HEK293T (cell line): ENCODE results near the gene MAML2.

Experiments
- CTCF ChIA-PET: fragments of 350-600 bp; formaldehyde crosslinking; extraction: SDS; loops from one replicate; lab custom pipeline; 2021; ENCODE audit warnings: antibody characterized with exemption, inconsistent platforms; lab: Yijun Ruan, JAX
- POLR2A ChIA-PET: fragments of 350-600 bp; formaldehyde crosslinking; extraction: SDS; loops from one replicate; lab custom pipeline; 2020; ENCODE audit warnings: antibody characterized with exemption, inconsistent platforms; lab: Yijun Ruan, JAX
- DNase-seq: peaks from one replicate; pipeline ENCODE4 v3.0.0; 2012; ENCODE audit warnings: mixed read lengths; ENCODE audit errors: extremely low spot score
- ARNT ChIP-seq: fragments of 450-650 bp; IDR thresholded peaks from 2 replicates; pipeline ENCODE4 v1.6.1; 2017; ENCODE audit warnings: mild to moderate bottlenecking
- BHLHE40 ChIP-seq: fragments of 450-650 bp; IDR thresholded peaks from 2 replicates; pipeline ENCODE4 v1.6.1; 2016; ENCODE audit warnings: mild to moderate bottlenecking, moderate library complexity, borderline replicate concordance
- CTBP1 ChIP-seq: fragments of 450-650 bp; IDR thresholded peaks from 2 replicates; pipeline ENCODE4 v1.6.1; 2016; ENCODE audit warnings: borderline replicate concordance
- ELF4 ChIP-seq: fragments of 450-650 bp; IDR thresholded peaks from 2 replicates; pipeline ENCODE4 v1.6.1; 2017; ENCODE audit warnings: antibody characterized with exemption
- FOXA1 ChIP-seq: fragments of 450-650 bp; IDR thresholded peaks from 2 replicates; pipeline ENCODE4 v1.6.1; 2016; ENCODE audit warnings: mild to moderate bottlenecking
- FOXK2 ChIP-seq: fragments of 450-650 bp; IDR thresholded peaks from 2 replicates; pipeline ENCODE4 v1.6.1; 2016; ENCODE audit warnings: mild to moderate bottlenecking
- FOXM1 ChIP-seq: fragments of 450-650 bp; IDR thresholded peaks from 2 replicates; pipeline ENCODE4 v1.6.1; 2017; ENCODE audit warnings: mild to moderate bottlenecking, borderline replicate concordance
- HDGF ChIP-seq: fragments of 450-650 bp; IDR thresholded peaks from 2 replicates; pipeline ENCODE4 v1.6.1; 2017; ENCODE audit warnings: antibody characterized with exemption, borderline replicate concordance
- L3MBTL2 ChIP-seq: fragments of 450-650 bp; conservative IDR thresholded peaks from 2 replicates; pipeline ENCODE4 v1.6.1; 2016; ENCODE audit warnings: mild to moderate bottlenecking
- LEF1 ChIP-seq: fragments of 450-650 bp; IDR thresholded peaks from 2 replicates; pipeline ENCODE4 v1.6.1; 2017; ENCODE audit warnings: mild to moderate bottlenecking, borderline replicate concordance
- NFRKB ChIP-seq: fragments of 450-650 bp; IDR thresholded peaks from 2 replicates; pipeline ENCODE4 v1.6.1; 2016; ENCODE audit warnings: mild to moderate bottlenecking, moderate library complexity
- PKNOX1 ChIP-seq: fragments of 450-650 bp; IDR thresholded peaks from 2 replicates; pipeline ENCODE4 v1.6.1; 2016
- SP1 ChIP-seq: fragments of 450-650 bp; IDR thresholded peaks from 2 replicates; pipeline ENCODE4 v1.6.1; 2017
- SUZ12 ChIP-seq: fragments of 450-650 bp; IDR thresholded peaks from 2 replicates; pipeline ENCODE4 v1.6.1; 2016; ENCODE audit warnings: mild to moderate bottlenecking
- TARDBP ChIP-seq: fragments of 450-650 bp; IDR thresholded peaks from 2 replicates; pipeline ENCODE4 v1.6.1; 2016
- ZNF384 ChIP-seq: fragments of 450-650 bp; IDR thresholded peaks from 2 replicates; pipeline ENCODE4 v1.6.1; 2016

MAML2 gene

GRCh38 chr11:96279896-96280290, 63.1 kb downstream of the MAML2 start:
- CTCF ChIA-PET = interaction anchor here (1.9 kb wide), 1 partner anchor 63 kb away, joined by 8 read pairs; the partner anchor contains the start of gene MAML2
- TF ChIP-seq SP1 (no peak), CTBP1 (no peak), FOXA1 (no peak), L3MBTL2 (no peak), NFRKB (no peak), BHLHE40 (no peak), PKNOX1 (no peak), SUZ12 (no peak), LEF1 (no peak), HDGF (no peak), ELF4 (no peak), ARNT (no peak), FOXM1 (no peak), TARDBP (no peak), ZNF384 (no peak), FOXK2 (no peak)
- POLR2A ChIA-PET = interaction anchor here (1.4 kb wide), 1 partner anchor 37 kb away, joined by 5 read pairs; no protein-coding TSS in a partner anchor
- no peak for DNase-seq

GRCh38 chr11:96279018-96279895, 63.7 kb downstream of the MAML2 start:
- POLR2A ChIA-PET = interaction anchor here (0.6 to 1.4 kb wide), 2 partner anchors 36 to 44 kb away, joined by 3 to 5 read pairs; no protein-coding TSS in a partner anchor
- no peak for DNase-seq
- CTCF ChIA-PET = interaction anchor here (1.0 to 1.9 kb wide), 2 partner anchors 63 to 64 kb away, joined by 3 to 8 read pairs; partner anchors contain the start of gene MAML2
- TF ChIP-seq PKNOX1 = peak; percentile 76
- no peak for TF ChIP-seq NFRKB

DNA sequence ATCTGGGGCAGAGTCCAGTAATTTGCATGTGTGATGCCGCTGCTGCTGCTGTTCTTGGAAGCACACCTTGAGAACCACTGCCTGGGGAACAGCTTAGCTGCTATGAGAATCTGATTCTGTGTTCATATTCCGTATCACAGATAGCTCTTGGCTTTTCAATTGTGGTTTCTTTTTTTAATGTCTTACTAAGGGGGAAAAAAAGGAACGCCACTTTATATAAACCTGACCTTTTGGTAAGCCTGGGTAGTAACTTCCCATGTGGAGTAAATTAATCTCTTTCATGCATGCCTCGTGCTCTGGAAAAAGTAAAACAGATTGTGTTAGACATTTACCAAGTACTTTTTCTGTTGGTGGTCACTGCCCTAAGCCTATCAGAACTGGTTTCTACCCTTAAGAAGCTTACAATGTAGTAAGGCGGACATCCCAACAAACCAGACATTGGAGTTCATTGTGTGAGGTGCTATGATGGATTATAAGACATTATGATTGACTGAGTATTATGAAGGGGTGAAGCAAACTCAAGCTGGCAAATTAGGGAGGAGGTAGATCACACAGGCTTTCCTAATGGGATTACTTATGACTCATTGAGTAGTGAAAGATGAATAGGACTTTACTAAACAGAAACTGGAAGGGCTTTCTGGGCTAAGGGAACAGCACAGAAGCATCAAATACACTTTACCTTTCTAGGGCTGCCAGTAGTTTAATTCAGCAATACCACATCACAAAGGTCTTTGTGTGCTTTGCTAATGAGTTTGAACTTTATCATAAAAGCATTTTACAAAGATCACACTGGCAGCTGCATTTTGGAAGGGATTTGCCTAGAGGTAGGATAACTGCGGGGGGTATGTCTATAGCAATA, 64.7 kb downstream of the MAML2 start:
- TF ChIP-seq PKNOX1 = peak; percentile 57
- no peak for TF ChIP-seq ZNF384
- ChIA-PET POLR2A (interaction anchor here (1.0 to 1.4 kb wide), 2 partner anchors 35 to 60 kb away, joined by 3 to 5 read pairs; no protein-coding TSS in a partner anchor), CTCF (interaction anchor here (0.6 to 1.0 kb wide), 3 partner anchors 12 to 229 kb away, joined by 3 read pairs; partner anchors contain the start of gene MAML2)
- DNase-seq = no peak

- TF ChIP-seq HDGF = no peak
- no peak for TF ChIP-seq PKNOX1
- no peak for TF ChIP-seq ARNT
- TF ChIP-seq LEF1 = no peak
- no peak for TF ChIP-seq ZNF384
- TF ChIP-seq TARDBP = no peak
- no peak for TF ChIP-seq FOXK2
- TF ChIP-seq L3MBTL2 = no peak
- no peak for TF ChIP-seq BHLHE40
- no peak for TF ChIP-seq FOXM1
- no peak for TF ChIP-seq FOXA1
- no peak for TF ChIP-seq ELF4
- POLR2A ChIA-PET = interaction anchor here (1.0 kb wide), 1 partner anchor 60 kb away, joined by 3 read pairs; no protein-coding TSS in a partner anchor
- CTCF ChIA-PET = interaction anchor here (0.6 to 0.8 kb wide), 2 partner anchors 12 to 229 kb away, joined by 3 read pairs; no protein-coding TSS in a partner anchor
Observed at GRCh38 chr11:96277696-96278038, 65.3 kb downstream of the MAML2 start.

DNA sequence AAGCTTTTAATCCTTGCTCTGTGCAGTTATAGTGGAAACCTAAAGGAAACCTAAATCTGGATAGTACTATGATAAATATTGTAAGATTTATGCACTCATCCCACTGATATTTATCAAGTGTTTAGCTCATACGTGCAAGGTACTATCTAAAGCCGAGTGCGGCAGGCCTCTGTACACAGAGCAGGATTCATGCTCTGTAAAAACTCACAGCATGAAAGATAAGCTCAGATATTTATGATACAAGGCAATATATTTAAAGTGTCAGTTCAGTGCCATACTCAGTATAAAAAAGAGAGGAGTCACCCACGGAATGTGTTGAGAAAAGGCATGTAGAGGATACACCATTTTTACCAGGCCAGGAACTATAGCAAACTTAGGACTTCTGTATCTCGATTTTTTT, 66.2 kb downstream of the MAML2 start:
- TF ChIP-seq CTBP1 (no peak), PKNOX1 (peak; percentile 67)
- POLR2A ChIA-PET = no interaction called here
- DNase-seq = no peak
- CTCF ChIA-PET = interaction anchor here (0.6 to 1.3 kb wide), 2 partner anchors 39 to 66 kb away, joined by 3 to 4 read pairs; partner anchors contain the start of gene MAML2

More at GRCh38 chr11:96277696-96278038, 65.3 kb downstream of the MAML2 start:
- DNase-seq = no peak
